GM15510 (cell line): ENCODE data around the gene GRB2.

Experiments used
- POLR2A ChIP-seq: IDR thresholded peaks from 3 replicates; pipeline ENCODE4 v1.6.1; 2011; ENCODE audit warnings: borderline replicate concordance; ENCODE audit not compliant: insufficient read length; ENCODE audit errors: extremely low read depth

The GRB2 gene

DNA sequence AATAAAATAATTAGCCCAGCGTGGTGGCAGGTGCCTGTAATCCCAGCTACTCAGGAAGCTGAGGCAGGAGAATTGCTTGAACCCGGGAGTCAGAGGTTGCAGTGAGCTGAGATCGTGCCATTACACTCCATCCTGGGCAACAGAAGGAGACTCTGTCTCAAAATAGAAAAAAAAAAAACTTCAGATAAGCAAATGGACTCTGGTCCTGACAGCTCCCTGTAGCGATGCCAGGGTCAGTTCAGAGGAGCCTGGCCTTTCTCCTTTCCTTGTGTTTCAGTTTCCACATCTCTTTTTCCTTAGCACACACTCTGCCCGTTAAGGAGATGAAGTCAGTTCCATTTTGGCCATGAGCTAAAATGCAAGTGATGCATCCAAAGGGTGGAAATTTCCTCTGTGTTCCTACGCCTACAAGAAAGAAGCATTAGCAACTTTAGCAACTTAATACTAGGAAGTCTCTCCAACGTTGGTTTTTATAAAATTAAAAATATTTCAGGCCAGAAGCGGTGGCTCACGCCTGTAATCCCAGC is 11.6 kb upstream of the GRB2 start:
- TF ChIP-seq POLR2A = no peak

DNA sequence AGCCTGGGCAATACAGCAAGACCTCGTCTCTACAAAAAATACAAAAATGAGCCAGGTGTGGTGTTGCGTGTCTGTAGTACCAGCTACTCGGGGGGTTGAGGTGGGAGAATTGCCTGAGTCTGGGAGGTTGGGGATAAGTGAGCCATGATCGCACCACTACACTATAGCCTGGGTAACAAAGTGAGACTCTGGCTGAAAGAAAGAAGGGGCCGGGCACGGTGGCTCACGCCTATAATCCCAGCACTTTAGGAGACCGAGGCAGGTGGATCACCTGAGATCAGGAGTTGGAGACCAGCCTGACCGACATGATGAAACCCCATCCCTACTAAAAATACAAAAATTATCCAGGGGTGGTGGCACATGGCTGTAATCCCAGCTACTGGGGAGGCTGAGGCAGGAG is 10.5 kb upstream of the GRB2 start:
- TF ChIP-seq POLR2A = no peak

DNA sequence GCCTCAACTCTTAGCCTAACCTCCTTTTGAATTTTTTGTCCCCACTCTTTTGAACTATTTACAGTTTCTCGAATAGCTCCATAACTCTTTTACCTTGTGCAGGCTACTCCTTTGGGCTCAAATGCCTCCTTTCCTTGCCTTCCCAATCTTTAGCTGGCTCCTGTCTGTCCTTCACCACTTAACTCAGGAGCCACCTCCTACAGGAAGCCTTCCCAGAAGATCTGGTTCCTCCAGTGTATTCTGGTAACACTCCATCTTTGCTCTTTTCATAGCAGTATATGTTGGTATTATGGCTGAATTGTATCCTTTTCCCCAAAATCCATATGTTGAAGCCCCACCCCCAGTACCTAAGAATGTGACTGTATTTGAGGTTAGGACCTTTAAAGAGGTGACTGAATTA is 9.0 kb upstream of the GRB2 start:
- TF ChIP-seq POLR2A = no peak

DNA sequence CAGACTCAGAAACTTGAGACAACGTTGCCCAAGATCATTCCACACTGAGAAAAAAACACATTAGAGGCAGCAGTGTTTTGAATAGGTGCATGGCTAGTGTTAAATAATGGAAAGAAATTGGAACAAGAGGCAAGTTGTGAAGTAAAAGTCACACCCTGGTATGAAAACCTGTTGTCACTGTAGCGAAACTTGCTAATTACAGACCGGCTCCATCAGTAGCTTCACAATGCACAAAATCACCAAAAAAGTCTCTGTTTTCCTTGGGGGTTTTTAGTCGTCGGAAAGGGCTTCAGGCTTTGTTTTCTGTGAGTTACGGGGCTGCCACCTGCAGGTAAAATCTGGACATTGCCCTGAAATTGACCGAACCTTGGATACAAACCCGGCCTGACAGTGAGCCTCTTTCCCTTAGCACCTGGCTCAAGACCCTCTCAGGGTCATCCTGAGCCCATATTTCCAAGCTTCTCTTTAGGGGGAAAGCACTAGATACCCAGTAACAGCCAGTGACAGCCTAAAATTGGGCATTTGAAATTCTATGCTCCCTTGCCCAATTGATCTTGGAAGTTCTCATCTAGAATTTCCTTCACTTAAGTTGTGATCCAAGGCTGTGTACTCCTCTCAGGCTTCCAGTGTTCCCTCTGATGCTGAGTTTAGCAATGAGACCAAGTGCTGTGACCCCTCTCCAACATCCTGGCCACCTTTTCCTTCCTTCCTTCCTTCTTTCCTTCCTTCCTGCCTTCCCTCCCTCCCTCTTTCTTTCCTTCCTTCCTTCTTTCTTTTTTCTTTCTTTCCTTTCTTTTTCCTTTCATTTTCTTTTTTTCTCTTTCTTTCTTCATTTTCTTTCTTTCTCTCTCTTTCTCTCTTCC is 7.2 kb upstream of the GRB2 start:
- no peak for TF ChIP-seq POLR2A

DNA sequence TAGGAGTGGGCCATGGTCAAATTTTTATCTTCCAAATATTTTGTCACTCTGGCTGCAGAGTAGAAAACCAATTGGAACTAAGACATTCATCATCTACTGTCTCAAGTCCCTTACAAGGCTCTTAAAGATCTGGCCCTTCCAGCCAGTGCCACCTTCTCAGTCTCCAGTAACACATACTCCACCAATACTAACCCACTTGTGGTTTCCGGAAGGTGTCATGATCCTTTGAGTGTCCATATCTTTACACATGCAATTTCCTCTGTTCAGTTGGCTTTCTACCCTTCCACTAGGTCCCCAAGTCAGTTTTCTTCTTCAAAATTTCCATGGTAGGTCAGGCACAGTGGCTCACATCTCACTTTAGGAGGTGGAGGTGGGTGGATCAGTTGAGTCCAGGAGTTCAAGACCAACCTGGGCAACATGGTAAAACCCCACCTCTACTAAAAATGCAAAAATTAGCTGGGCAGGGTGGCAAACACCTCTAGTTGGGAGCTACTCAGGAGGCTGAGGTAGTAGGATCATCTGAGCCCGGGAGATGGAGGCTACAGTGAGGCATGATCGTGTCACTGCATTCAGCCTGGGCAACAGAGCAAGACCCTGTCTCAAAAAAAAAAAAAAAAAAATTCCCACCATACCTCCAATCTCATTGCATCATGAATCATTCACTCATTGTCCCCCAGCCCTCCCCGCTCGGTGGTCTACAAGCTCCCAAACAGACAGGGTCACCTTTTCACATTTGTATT is 6.0 kb upstream of the GRB2 start:
- TF ChIP-seq POLR2A = no peak

DNA sequence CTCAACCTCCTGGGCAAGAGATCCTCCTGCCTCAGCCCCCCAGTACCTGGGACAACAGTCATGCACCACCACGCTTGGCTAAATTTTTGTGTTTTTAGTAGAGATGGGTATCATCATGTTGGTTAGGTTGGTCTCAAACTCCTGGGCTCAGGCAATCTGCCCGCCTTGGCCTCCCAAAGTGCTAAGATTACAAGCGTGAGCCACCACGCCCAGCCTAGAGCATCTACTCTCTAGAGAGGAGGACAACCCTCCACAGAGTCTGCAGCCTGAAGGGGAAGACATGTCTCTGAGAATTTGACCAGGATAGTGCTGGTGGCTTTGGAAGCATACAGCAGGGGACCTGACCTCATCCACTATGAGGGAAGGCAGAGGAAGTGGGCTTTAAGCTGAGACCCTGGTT is 4.7 kb upstream of the GRB2 start:
- no peak for TF ChIP-seq POLR2A

DNA sequence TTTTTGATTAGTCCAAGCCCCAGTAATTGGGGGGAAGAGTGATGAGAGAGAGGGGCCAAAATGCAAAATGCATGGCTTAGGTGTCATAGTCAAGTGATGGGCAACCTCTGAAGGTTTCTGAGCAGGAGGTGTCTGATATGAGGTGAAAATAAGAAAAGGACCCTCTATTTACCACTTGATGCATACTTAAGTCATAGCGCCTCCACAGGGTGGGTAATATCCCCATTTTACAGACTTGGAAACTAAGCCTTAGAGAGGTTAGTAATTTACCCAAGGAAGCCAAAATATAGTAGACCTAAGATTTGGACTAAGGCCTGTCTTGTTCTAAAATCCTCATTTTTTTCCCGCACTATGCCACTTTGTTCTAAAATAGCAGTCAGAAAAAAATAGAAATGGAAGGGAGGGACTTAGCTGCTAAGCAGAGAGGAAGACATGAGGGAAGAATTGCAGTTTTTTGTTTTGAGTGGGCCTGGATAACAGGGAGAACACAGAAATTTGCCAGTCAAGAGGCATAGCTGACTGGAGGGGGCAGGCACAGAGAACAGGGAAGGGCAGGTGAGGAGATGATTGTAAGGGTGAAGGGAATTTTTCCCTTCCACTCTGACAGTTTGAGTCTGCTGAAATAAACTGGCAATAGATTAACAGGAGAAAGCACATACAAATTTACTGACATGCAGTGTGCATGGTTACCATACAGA is 2.3 kb upstream of the GRB2 start:
- no peak for TF ChIP-seq POLR2A

DNA sequence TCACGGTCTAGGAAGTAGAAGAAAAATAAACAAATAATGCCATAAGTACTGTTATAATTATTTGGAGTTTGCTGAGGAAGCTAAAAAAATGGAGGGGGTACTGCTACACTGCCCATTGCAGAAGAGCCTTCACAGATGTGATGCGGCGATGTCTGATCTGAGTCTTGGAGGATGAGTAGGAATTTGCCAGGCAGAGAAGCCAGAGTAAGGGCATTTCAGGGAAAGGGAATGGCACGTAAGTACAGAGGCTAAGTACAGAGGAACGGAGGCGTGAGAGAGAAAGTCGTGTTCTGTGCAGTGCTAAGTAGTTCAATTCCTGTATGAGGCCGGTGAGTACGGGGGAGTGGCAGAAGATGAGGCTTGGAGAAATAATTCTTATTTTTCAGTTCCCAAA is 741 bp upstream of the GRB2 start:
- TF ChIP-seq POLR2A = no peak

DNA sequence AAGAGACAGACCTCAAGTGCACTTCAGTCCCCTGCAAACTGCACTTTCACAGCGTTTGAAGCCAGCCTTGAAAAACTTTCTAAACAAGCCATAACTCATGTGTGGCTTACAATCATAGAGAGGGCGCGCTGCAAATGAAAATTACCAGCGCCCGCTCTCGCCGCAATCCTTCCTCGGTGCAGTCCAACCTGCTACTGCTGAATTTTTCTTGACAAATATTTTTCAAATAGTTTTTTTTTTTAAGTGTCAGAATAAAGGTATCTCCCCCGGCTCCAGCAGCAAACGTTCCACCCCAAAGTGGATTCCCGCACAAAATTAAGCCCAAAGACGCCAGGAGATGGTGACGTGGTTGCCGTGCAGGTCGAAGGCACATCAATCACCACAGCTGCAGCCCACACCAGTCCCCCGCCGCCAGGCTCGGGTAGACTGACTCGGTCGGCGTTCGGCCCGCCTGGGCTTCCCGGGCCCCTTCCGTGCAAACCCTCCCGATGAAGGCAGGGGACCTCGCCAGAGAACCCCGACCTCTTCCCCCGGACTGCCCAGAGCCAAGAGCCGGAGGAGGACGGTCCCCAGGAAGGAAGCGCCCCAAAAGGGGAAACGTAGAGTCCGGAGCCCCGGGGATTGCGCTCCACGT is 630 bp downstream of the GRB2 start:
- no peak for TF ChIP-seq POLR2A

DNA sequence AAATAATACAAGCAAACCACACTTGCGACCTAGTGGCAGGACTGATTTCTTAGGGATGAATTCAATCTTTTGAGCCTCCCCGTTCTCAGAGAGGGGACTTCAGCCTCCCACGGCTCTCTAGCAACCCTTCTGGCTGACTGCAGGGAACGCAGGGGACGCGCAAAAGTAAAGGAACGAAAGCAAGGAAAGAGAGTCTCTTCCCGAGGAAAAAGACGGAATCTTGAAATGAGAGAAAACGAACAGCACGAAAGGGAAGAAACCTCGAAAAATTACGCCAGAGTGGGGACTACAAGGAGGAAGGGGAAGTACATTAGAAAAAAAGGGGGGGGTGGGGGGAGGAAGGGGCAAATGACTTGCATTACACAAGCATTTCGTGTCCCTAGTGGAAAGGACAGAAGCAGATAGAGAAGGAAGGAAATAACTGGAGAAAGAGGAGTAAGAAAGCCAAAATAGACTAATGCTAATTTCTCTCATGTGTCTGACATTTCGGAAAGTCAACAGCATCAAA is 1.2 kb downstream of the GRB2 start:
- TF ChIP-seq POLR2A = no peak

DNA sequence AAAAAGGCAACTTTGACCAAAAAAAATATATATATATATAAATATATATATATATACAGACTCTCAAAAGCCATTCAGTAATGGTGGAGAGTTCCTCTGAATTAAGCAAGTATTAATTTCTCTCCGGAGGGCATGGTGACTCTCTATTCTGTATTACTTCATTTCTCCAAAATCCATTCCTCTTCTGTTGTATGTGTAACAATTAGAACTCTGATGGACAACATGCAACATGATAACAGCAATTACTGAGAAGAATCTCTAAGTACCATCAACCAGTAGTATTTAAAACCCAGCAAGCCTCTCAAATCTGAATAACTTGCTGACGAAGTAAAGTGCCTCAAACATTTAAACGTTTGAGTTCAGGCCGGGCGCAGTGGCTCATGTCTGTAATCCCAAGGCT is 2.3 kb downstream of the GRB2 start:
- TF ChIP-seq POLR2A = no peak

DNA sequence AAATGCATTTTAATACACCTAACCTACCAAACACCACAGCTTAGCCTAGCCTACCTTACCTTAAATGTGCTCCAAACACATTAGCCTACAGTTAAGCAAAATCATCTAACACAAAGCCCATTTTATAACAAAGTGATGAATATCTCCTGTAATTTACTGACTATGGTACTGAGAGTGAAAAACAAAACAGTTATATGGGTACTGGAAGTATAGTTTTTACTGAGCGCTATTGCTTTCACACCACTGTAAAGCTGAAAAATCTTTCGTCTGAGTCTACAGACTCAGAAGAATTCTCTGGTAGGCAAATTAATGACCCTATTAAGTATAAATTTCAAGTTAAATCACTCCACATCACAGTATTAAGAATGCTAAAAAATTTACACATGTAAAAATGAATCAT is 3.5 kb downstream of the GRB2 start:
- no peak for TF ChIP-seq POLR2A

DNA sequence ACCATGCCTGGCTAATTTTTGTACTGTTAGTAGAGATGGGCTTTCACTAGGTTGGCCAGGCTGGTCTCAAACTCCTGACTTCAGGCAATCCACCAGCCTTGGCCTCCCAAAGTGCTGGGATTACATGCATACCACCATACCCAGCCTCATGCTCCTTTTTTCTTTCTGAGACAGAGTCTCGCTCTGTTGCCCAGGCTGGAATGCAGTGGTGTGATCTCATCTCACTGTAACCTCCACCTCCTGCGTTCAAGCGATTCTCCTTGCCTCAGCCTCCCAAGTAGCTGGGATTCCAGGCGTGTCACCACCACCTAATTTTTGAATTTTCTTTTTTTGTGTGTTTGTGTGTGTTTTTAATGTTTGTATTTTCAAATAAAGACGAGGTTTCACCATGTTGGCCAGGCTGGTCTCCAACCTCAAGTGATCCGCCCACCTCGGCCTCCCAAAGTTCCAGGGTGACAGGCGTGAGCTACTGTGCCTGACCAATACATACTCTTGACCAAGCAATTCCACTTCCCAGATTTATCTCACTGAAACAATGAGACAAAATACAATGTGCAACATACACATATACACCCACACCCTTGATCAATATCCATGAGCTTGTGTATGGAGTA is 5.0 kb downstream of the GRB2 start:
- TF ChIP-seq POLR2A = no peak

DNA sequence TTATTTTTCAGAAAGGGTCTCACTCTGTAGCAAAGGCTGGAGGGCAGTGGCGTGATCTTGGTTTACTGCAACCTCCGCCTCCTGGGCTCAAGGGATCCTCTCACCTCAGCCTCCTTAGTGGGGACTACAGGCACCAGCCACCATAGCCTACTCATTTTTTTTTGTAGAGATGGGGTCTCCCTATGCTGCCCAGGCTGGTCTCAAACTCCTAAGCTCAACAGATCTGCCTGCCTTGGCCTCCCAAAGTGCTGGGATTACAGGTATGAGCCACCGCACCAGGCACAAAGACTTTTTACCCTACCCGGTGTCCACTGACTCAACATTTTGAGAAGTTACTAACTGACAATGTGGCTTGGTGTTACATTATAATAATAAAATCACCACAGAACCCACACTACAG is 7.2 kb downstream of the GRB2 start:
- TF ChIP-seq POLR2A = no peak
